Chondrocyte (in vitro differentiated cells): ENCODE results near the gene CALR. TPM values are rescaled to one million over a fixed set of nuclear protein-coding genes. Genes with fewer than 3 reads are reported as not detected.
"Not testable (repeated sequence)": the region's sequence is repeated elsewhere in the genome, so short reads cannot be mapped to it uniquely, and the experiment has no call there.

ENCODE experiments used
- DNase-seq: peaks from one replicate; pipeline ENCODE4 v3.0.0; 2021; ENCODE audit warnings: mixed read lengths, low spot score
- H3K27ac Mint-ChIP-seq: one replicate; pipeline ENCODE4 v1.8.0; 2021; ENCODE audit warnings: mild to moderate bottlenecking, moderate library complexity, mixed read lengths; ENCODE audit not compliant: unreplicated experiment
- H3K27me3 Mint-ChIP-seq: 2 replicates; pipeline ENCODE4 v1.8.0; 2021; ENCODE audit warnings: low read depth, mixed read lengths
- H3K36me3 Mint-ChIP-seq: 2 replicates; pipeline ENCODE4 v1.8.0; 2021; ENCODE audit warnings: low read depth, mixed read lengths
- H3K4me1 Mint-ChIP-seq: 2 replicates; pipeline ENCODE4 v1.8.0; 2021; ENCODE audit warnings: low read depth, mild to moderate bottlenecking, mixed read lengths
- H3K4me3 Mint-ChIP-seq: one replicate; pipeline ENCODE4 v1.8.0; 2021; ENCODE audit warnings: mild to moderate bottlenecking, moderate library complexity, mixed read lengths; ENCODE audit not compliant: unreplicated experiment
- H3K9me3 Mint-ChIP-seq: 2 replicates; pipeline ENCODE4 v1.8.0; 2021; ENCODE audit warnings: low read depth, mixed read lengths
- total RNA-seq: library from RNA; stranded (reverse); gene quantifications from 3 replicates; pipeline ENCODE4 v1.2.1, GENCODE V29; 2021
- TF ChIP-seq, protein P1 (sequence below): fragments of 200-600 bp; sonication (generic); IDR thresholded peaks from 2 replicates; pipeline ENCODE4 v1.5.0; 2021; ENCODE audit warnings: antibody characterized with exemption, mild to moderate bottlenecking, moderate library complexity

Gene CALR
- total RNA-seq, 1 donor from 2014 or later, result 1,165 TPM

DNA sequence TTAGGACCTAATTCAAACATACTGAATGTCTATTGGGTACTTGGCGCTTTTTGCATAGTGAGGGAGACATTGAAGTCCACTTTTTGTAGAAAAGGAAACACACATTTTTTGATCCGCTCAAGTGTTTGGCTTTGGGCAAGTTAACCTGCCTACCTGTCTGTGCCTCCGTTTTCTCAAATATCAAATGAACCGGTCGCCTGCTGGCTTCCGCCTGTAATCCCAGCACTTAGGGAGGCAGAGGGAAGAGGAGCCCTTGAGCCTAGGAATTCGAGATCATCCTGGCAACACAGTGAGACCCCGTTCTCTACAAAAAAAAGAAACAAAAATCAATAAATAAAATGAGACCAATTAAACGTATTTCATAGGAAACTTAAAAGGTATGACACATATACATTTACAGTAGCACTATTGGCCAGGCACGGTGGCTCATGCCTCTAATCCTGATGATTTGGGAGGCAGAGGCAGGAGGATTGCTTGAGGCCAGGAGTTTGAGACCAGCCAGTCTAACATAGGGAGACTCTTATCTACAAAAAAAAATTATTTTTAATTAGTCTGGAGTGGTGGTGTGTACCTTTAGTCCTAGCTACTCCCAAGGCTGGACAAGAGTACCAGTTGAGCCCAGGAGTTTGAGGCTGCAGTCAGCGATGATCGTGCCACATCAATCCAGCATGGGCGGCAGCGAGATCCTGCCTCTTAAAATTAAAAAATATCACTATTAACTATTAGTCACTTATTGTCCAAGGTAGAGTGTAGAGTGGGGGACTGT, 8.5 kb downstream of the CALR start:
- Mint-ChIP-seq H3K4me1 (peaks cover 55% of the 10 kb centered on the region), H3K27me3 (no peaks in the 10 kb centered on the region), H3K4me3 (peak overlapping the region; percentile 83), H3K27ac (peak overlapping the region; percentile 95), H3K36me3 (peaks cover 35% of the 10 kb centered on the region), H3K9me3 (no peaks in the 10 kb centered on the region)
- TF ChIP-seq, protein P1, sequence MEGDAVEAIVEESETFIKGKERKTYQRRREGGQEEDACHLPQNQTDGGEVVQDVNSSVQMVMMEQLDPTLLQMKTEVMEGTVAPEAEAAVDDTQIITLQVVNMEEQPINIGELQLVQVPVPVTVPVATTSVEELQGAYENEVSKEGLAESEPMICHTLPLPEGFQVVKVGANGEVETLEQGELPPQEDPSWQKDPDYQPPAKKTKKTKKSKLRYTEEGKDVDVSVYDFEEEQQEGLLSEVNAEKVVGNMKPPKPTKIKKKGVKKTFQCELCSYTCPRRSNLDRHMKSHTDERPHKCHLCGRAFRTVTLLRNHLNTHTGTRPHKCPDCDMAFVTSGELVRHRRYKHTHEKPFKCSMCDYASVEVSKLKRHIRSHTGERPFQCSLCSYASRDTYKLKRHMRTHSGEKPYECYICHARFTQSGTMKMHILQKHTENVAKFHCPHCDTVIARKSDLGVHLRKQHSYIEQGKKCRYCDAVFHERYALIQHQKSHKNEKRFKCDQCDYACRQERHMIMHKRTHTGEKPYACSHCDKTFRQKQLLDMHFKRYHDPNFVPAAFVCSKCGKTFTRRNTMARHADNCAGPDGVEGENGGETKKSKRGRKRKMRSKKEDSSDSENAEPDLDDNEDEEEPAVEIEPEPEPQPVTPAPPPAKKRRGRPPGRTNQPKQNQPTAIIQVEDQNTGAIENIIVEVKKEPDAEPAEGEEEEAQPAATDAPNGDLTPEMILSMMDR, result no peak
- no peak for DNase-seq

DNA sequence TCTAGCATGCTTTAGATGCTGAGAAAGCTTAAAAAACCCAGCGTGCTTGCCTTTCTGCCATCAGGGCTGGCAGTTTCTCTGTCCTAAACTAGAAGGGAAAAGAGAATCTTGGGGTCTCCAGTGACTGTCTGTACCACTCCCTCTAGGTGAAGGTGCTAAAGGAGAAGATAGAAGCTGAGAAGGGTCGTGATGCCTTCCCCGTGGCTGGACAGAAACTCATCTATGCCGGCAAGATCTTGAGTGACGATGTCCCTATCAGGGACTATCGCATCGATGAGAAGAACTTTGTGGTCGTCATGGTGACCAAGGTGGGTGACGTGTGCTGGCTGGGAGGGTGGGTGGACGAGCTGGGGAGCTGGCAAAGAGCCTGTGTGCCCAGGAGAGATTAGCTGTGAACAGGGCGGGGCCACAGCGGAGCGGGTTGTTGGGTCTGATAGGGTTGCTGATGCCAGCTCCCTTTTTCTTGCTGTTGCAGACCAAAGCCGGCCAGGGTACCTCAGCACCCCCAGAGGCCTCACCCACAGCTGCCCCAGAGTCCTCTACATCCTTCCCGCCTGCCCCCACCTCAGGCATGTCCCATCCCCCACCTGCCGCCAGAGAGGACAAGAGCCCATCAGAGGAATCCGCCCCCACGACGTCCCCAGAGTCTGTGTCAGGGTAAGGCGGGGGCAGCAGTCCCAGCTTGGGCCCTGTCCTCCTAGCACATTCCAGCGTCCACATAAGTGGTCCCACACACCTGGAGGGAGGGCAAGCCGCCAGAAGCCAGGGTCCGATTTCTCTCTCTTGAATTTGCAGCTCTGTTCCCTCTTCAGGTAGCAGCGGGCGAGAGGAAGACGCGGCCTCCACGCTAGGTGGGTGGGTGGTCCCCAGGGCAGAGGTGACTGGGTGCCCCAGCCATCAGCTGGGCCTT, 9.5 kb downstream of the CALR start:
- Mint-ChIP-seq H3K27me3 (no peaks in the 10 kb centered on the region), H3K4me3 (no peak overlapping the region), H3K27ac (peak overlapping the region; percentile 78), H3K9me3 (no peaks in the 10 kb centered on the region), H3K4me1 (peaks cover 56% of the 10 kb centered on the region), H3K36me3 (peaks cover 31% of the 10 kb centered on the region)
- DNase-seq, result no peak
- TF ChIP-seq, protein P1, result no peak

DNA sequence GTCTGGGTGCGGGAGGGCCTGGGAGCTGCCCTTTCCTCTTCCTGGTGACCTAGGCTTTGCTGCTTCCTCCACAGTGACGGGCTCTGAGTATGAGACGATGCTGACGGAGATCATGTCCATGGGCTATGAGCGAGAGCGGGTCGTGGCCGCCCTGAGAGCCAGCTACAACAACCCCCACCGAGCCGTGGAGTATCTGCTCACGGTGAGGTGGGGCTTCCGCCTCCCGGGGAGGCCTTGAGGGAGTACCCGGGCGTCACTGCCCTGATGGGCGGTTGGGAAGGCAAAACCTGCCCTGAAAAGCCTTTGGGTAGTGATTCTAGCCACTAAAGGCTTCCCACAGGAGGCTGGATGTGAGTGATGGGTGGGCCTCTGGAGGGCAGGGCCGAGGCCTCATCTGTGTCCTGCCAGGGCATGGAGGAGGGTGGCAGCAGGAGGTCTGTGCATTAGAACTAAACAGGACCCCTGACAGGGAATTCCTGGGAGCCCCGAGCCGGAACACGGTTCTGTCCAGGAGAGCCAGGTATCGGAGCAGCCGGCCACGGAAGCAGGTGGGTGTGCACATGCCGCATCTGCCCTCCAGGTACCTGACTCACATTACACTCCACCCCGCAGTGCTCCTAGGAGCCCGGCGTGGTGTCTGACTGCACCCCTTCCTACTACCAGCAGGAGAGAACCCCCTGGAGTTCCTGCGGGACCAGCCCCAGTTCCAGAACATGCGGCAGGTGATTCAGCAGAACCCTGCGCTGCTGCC, 10.4 kb downstream of the CALR start:
- DNase-seq, result no peak
- Mint-ChIP-seq H3K36me3 (peaks cover 24% of the 10 kb centered on the region), H3K27me3 (no peaks in the 10 kb centered on the region), H3K4me3 (no peak overlapping the region), H3K4me1 (peaks cover 57% of the 10 kb centered on the region), H3K27ac (no peak overlapping the region), H3K9me3 (no peaks in the 10 kb centered on the region)
- TF ChIP-seq, protein P1, result no peak

DNA sequence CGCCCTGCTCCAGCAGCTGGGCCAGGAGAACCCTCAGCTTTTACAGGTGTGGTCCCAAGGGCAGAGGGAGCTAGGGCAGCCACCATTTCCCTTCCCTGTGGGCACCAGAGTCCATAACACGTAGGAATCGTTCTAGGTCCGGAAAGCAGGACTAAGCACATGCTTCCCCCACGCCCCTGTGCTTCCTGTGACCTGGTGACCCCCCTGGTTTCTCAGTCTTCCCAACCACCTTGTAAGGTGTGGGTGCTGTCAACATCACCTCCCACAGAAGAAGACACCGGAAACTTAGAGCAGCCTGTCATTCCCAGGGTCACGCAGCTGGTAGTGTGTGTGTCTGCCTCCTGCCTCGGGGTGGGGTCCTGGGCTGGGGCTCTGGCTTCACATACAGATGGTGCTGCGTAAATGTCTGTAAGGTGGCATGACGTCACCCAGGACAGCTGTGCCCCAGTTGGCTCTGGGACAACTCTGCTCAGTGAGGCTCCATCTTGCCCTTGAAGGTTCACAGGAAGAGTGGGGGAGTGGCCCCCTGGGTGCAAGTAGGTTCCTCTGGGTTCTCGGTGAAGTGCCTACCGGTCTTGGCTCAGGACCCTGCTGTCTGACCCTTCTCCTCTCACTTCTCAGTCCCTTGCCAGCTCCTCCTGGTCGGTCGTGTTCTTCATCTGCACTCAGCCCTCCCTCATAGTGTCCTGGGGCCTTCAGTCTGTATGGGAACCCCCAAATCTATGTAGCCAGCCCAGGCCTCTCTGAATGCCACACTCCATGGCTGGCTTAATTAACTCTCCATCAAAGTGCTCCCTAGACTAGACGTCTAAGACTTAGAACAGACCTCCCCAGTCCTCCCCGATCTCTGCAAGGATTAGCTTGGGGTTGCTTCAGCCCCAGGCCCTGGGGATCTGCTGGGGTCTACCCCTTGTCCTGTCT, 11.2 kb downstream of the CALR start:
- Mint-ChIP-seq H3K36me3 (peaks cover 25% of the 10 kb centered on the region), H3K27ac (peak overlapping the region; percentile 99), H3K4me1 (peaks cover 61% of the 10 kb centered on the region), H3K27me3 (no peaks in the 10 kb centered on the region), H3K4me3 (no peak overlapping the region), H3K9me3 (no peaks in the 10 kb centered on the region)
- TF ChIP-seq, protein P1, result no peak
- DNase-seq, result no peak

DNA sequence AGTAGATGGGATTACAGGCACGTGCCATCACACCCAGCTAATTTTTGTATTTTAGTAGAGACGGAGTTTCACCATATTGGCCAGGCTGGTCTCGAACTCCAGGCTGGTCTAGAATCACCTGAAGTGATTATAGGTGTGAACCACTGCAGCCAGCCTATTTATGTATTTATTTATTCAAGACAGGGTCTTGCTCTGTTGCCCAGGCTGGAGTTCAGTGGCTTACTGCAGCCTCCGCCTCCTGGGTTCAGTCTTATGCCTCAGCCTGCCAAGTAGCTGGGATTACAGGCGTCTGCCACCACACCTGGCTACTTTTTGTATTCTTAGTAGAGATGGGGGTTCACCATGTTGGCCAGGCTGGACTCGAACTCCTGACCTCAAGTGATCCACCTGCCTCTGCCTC, 13.6 kb downstream of the CALR start:
- peaks cover 25% of the 10 kb centered on the region for H3K36me3 Mint-ChIP-seq
- not testable (repeated sequence) for H3K9me3 Mint-ChIP-seq, H3K27me3 Mint-ChIP-seq, DNase-seq
- H3K4me3 Mint-ChIP-seq, result peak overlapping the region; percentile 51
- H3K4me1 Mint-ChIP-seq, result peaks cover 70% of the 10 kb centered on the region
- peak overlapping the region; percentile 99 for H3K27ac Mint-ChIP-seq
